H1 (cell line): ENCODE measurements around the gene CORO7.

ENCODE experiments used
- RXRA ChIP-seq: IDR thresholded peaks from 2 replicates; pipeline ENCODE4 v1.6.1; 2011; ENCODE audit warnings: low read depth, mild to moderate bottlenecking, low read length, moderate library complexity; ENCODE audit not compliant: insufficient read depth
- SP4 ChIP-seq: IDR thresholded peaks from 2 replicates; pipeline ENCODE4 v1.6.1; 2012; ENCODE audit warnings: low read length, inconsistent platforms

- no peak for TF ChIP-seq RXRA
- TF ChIP-seq SP4 = no peak
Observed at GRCh38 chr16:4336701-4337539, 79.5 kb downstream of the CORO7 start.
